Measurements from ENCODE around the gene NMUR1. TPM values are rescaled to one million over a fixed set of nuclear protein-coding genes. Genes with fewer than 3 reads are reported as not detected.

The NMUR1 gene
- total and polyA plus RNA-seq, 8 donors: 0.14 to 0.92 (median 0.23) TPM; not detected in 4

DNA sequence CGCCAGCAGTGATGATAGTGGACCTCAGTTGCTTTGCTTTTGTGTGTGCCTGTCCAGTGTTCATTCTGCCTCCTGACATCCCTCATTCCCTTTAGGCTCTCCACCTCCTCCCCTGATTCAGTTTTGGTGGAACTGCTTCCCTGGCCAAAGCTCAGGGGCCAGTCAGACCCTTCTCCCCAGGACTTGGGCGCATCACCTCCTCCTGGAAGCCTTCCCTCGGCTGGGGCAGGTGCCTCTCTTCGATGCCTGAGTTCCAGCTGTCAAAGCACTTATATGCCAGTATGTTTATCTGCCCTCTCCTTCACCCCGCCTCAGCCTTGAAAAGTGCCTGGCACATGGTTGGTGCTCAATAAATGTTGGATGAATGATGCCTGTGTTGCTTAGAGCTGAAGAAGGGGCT is 11.5 kb downstream of the NMUR1 start:
- Histone ChIP-seq H3K4me1 (peaks cover 0 to 25% (median 5%) of the 10 kb centered on the region in 4 donors), H3K9me3 (no peaks in the 10 kb centered on the region), H3K27ac (no peak overlapping the region), H3K36me3 (no peaks in the 10 kb centered on the region), H3K4me3 (no peak overlapping the region), H3K27me3 (no peaks in the 10 kb centered on the region)
- WGBS, 5 donors: 78 to 87% (median 84%) methylated on average over 5 of the region's 5 CpGs
- DNase-seq: no peak
- TF ChIP-seq POLR2AphosphoS5 (IDR thresholded peaks at IDR 0.05) (no peak), POLR2A (IDR thresholded peaks at IDR 0.05) (no peak), EP300 (IDR thresholded peaks at IDR 0.05) (no peak)
- TF ChIP-seq, protein P1, sequence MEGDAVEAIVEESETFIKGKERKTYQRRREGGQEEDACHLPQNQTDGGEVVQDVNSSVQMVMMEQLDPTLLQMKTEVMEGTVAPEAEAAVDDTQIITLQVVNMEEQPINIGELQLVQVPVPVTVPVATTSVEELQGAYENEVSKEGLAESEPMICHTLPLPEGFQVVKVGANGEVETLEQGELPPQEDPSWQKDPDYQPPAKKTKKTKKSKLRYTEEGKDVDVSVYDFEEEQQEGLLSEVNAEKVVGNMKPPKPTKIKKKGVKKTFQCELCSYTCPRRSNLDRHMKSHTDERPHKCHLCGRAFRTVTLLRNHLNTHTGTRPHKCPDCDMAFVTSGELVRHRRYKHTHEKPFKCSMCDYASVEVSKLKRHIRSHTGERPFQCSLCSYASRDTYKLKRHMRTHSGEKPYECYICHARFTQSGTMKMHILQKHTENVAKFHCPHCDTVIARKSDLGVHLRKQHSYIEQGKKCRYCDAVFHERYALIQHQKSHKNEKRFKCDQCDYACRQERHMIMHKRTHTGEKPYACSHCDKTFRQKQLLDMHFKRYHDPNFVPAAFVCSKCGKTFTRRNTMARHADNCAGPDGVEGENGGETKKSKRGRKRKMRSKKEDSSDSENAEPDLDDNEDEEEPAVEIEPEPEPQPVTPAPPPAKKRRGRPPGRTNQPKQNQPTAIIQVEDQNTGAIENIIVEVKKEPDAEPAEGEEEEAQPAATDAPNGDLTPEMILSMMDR (IDR thresholded peaks at IDR 0.05): no peak
- intact Hi-C loops (cut with DNase I; ENCODE audit: low total_unique reads): no loop called here

DNA sequence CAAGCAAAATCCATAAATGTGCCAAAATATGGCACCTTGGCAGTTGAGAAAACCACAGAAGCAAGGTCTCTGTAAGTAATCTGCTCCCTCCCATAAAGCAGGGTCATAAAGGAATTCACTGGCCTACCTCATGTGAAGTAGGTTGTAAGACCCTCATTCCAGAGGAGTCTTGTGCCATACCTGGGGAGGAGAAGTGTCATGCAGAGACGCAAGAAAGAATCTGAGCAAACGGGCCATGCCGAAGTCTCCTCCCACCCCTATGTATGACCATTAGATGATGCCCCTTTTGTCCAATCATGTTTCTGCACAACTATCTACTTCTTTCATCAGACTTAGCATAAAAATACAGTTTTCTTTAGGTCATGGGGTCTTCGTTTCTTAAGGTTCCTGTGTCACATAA is 14.6 kb downstream of the NMUR1 start:
- Histone ChIP-seq H3K9me3 (no peaks in the 10 kb centered on the region), H3K27me3 (no peaks in the 10 kb centered on the region)

DNA sequence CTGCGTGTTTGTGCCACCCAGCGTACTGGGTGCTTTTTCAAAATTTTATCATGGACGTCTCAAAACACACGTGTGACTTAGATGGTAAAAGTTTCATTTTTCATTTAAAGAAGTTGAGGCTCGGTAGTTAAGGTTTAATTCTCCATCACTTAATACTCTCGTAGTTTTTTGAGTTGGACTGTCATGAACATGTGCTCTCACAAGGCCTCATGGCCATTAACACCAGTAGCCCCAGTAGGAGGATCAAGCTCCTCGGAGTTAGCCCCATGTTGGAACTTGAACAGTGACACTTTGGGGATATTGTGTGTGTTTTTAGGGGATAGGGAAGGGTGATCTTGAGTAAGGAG is 15.3 kb downstream of the NMUR1 start:
- peak overlapping the region; percentile 61 to 69 (median 64) for H3K4me3 ChIP-seq
- TF ChIP-seq POLR2A (IDR thresholded peaks at IDR 0.05): no peak
- TF ChIP-seq POLR2AphosphoS5 (IDR thresholded peaks at IDR 0.05): no peak
- TF ChIP-seq, protein P1 (IDR thresholded peaks at IDR 0.05): no peak
- TF ChIP-seq EP300 (IDR thresholded peaks at IDR 0.05): no peak
- DNase-seq: no peak
- intact Hi-C loops (cut with DNase I; ENCODE audit: low total_unique reads): no loop called here
- H3K4me1 ChIP-seq: peaks cover 0 to 12% (median 3%) of the 10 kb centered on the region in 4 donors
- H3K9me3 ChIP-seq: no peaks in the 10 kb centered on the region
- H3K27ac ChIP-seq: peak overlapping the region; percentile 86 to 93 (median 88)
- no peaks in the 10 kb centered on the region for H3K27me3 ChIP-seq
- no peaks in the 10 kb centered on the region for H3K36me3 ChIP-seq
- 45 to 52% (median 48%) methylated on average over 7 of the region's 7 CpGs for WGBS, 5 donors

More for the DNA sequence above, 14.6 kb downstream of the NMUR1 start:
- TF ChIP-seq, protein P1 (IDR thresholded peaks at IDR 0.05): no peak
- TF ChIP-seq POLR2AphosphoS5 (IDR thresholded peaks at IDR 0.05): no peak
- TF ChIP-seq EP300 (IDR thresholded peaks at IDR 0.05): no peak
- no peak for TF ChIP-seq POLR2A (IDR thresholded peaks at IDR 0.05)
- Histone ChIP-seq H3K27ac (no peak overlapping the region), H3K4me1 (peaks cover 0 to 17% (median 3%) of the 10 kb centered on the region in 4 donors), H3K4me3 (no peak overlapping the region), H3K36me3 (no peaks in the 10 kb centered on the region)
- intact Hi-C loops (cut with DNase I; ENCODE audit: low total_unique reads): no loop called here
- DNase-seq: no peak
- WGBS, 5 donors: 93 to 97% (median 94%) methylated on average over 4 of the region's 4 CpGs

DNA sequence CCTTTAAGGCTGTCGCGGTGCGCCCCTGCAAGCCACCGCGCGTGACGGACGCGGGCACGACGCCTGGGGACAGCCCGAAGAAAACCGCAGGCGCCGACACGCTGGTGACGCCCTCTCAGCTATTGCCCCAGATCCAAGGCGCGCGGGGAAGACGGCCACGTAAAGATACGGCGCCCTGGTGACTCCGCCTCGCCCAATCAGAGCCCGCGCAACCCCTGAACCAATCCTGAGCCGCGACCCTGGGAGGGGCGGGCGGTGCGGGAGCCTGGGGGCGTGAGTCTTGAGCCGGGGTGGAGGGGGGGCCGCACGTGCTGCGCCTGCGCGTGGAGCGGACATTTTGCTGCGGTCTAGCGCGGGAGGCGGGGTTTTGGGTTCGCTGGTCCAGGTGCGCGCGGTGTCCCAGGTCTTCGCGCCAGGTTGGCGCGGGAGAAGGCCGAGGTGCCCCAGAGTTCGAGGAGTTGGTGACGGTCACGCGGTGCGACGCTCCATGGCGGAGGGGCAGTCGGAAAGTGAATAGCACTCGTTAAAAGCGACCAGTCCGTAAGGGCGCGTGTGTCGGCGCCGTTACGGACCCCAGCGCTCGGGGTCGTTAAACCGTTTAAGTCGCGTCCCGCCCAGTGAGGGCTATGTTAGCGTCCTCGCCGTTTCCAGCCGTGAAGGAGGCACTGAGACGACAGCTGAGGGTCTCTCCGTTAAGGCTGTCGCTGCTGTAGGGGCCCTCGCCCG is 15.9 kb downstream of the NMUR1 start:
- peak overlapping the region; percentile 86 to 93 (median 88) for H3K27ac ChIP-seq

More for the DNA sequence above, 15.9 kb downstream of the NMUR1 start:
- no peaks in the 10 kb centered on the region for H3K9me3 ChIP-seq
- DNase-seq: peak; percentile 99 to 100
- 2 to 19% (median 3%) methylated on average over 31 to 87 of the region's 87 CpGs for WGBS, 5 donors
- intact Hi-C loops (cut with DNase I; ENCODE audit: low total_unique reads): no loop called here
- no peaks in the 10 kb centered on the region for H3K36me3 ChIP-seq
- no peaks in the 10 kb centered on the region for H3K27me3 ChIP-seq
- TF ChIP-seq POLR2AphosphoS5 (IDR thresholded peaks at IDR 0.05): peak; percentile 74 to 89 (median 84)
- peak in 1 of 4 donors; percentile 71 for TF ChIP-seq POLR2A (IDR thresholded peaks at IDR 0.05)
- TF ChIP-seq EP300 (IDR thresholded peaks at IDR 0.05): no peak
- peaks cover 0 to 12% (median 3%) of the 10 kb centered on the region in 4 donors for H3K4me1 ChIP-seq
- H3K4me3 ChIP-seq: peak overlapping the region; percentile 61 to 69 (median 64)

Measured in stomach (tissue), 9 donors.